Breast epithelium (tissue), 3 donors: Measurements from ENCODE around the gene MAD2L2.

ENCODE experiments used
- CTCF ChIP-seq, 3 donors: fragments of 450-650 bp; IDR thresholded peaks; one replicate each; pipeline ENCODE4 v1.5.1; 2016 to 2017; ENCODE audit warnings: antibody characterized with exemption in 3 of 3, mild to moderate bottlenecking in 3 of 3, moderate library complexity in 3 of 3
- POLR2AphosphoS5 ChIP-seq, 3 donors: sonication (generic); formaldehyde crosslinking; IDR thresholded peaks; one replicate each; pipeline ENCODE4 v1.6.1; 2017; ENCODE audit warnings: antibody characterized with exemption in 3 of 3

DNA sequence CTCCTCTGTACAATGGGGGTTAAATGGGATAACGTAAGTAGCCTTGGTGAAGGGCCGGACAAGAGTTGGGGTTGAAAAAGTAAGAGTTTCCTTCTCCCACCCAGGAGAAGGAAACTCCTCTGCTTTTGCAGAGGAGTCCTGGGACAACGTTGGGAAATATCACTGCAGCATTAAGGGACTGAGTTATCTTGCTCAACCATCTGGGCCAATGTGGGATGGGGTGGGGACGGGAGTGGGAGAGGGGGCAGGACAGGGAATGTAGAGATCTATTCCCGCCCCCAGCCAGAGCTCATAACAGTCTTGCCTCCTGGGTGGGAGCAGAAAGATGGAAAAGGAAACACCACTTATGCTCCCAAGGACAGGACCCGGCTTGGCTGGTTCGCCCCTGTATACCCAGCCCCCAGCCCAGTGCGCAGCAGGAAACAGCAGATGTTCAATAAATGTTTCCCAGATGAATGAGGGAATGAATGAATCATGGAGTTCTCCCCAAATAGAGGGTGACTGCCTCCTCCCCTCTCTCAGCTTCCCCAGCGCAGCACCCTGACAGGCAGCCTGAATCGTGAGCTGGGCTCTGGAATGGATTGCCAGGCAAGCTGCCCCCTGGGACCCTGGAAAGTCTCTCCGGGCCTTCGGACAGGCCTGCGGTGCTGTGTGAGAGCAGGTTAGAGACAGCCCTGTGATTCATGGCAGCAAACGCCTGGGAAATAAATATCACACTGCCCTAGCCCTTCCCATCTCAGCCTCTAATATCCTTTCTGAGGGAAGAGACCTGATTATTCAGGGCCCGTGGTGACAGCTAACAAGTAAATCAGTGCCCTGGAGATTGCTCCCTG, 51.5 kb downstream of the MAD2L2 start:
- no peak for TF ChIP-seq POLR2AphosphoS5 (IDR thresholded peaks at IDR 0.05)
- TF ChIP-seq CTCF (IDR thresholded peaks at IDR 0.05) = no peak
